HG03139 (cell line): ENCODE data around the gene FAM163B.

Source experiments
- ATAC-seq: cut with Tn5 transposase; IDR thresholded peaks from one replicate; pipeline ENCODE4 v1.9.1; 2021; ENCODE audit not compliant: unreplicated experiment

Gene FAM163B

DNA sequence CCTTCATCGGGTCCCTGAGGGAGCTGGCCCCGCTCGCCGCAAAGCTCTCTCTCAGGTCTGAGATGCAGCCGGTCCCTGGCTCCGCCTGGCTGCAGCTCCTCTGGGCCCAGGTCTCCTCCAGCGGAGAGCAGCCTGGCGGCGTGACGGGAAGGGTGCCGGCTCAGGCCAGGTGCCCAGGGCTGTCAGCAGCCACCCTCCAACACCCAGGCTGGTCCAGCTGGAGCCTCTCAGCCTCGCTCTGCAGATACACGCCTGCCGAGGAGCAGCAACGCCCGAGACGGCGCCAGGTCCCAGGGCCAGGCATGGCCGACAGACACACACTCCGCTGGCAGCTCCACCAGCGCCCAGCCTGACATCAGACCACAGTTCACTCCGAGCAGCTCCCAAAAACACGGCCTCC, 25.6 kb downstream of the FAM163B start:
- no peak for ATAC-seq

DNA sequence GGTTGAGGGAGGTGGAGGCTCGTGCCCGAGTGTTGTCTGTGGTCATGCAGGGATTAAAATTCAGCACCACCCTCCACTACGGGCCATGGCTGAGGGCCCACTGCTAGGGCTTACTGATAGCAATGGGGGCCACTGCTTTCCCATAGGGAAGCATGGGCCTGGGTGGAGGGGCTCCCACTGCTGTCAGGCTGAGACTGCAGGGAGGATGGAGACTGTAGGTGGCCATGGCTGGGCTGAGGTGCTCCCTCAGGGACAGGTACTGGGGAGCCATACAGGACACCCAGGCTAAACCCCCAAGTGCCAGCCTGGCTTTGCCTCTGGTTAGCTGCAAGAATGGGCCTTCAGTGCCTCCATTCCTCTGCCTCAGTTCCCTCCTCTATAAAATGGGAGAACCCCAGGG, 26.1 kb downstream of the FAM163B start:
- ATAC-seq = no peak

DNA sequence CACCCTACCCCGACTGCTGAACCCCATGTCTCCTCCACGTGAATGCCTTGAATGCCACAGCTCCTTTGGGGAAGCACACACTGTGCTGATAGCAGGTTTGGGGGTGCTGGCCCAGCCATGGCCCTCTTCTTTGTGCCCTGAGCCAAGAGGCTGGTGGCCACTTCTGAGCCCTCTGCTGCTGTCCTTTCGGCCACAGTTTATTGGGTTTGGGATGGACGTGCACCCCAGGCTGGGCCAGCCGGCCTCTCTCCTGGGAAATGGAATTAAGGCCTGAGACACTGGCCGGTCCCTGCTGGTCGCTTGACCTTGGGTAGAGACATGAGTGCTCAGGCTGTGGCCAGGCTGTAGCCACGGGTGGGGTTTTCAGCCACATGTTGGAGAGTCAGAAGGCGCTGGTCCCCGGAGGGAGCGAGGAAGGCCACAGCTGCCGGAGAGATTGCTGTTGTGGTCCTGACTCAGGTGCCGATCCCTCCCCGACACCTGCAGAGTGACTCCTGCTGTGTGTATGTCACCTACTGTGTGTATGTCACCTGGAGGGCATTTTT, 26.6 kb downstream of the FAM163B start:
- ATAC-seq = no peak

DNA sequence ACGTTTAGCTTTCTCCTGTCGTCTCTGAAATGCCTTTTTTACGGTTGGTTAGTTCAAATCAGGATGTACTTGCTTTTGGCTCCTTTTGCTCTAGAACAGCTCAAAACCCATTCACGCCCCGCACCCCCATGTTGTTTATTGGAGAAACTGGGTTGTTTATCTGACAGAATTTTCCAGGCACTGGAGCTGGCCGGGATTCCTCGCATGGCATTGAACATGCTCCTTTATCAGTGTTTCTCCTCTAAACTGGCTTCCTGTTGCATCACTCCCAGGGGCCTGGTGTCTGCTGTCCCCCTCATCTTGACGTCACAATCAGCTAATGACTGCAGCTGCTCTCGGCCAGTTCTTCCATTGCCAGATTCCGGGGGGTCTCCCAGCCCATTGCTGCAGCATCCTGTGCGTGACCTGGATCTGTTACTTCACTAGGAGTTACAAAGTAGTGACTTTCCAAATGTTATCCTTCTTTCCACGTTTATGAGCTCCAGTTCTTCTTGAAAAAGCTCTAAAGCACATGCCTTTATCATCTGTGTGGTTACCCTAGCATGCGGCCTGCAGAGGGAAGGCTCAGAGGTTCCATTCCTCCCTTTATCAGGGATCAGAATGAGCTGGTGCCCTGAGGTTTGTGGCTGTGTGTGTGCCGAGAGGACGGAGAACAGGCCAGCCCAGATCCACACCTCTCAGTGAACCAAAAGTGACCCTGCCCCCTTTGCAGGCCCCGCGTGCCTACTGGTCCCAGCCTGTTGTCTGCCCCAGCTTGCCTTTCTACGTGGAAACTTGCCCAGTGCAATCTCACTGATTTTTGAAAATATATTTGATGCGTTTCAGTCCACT, 27.5 kb downstream of the FAM163B start:
- no peak for ATAC-seq

DNA sequence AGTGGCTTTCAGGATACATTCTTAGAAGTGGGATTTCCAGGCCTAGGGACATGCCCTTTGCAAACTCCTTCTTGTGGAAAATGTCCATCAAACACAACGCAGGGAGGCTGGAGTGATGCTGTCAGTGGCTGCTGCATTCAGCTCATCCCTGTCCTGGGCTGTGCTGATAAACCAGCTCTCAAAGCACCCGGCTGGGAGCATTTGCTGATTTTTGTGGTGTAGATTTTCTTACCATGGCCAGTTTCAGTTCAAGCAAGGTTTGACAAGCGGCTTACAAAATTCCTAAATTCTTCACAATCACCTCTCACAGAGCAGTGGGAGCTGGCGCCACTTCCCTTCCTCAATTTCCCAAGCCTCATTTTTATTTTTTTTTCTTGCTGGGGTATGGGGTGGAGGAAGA, 28.2 kb downstream of the FAM163B start:
- ATAC-seq = no peak

DNA sequence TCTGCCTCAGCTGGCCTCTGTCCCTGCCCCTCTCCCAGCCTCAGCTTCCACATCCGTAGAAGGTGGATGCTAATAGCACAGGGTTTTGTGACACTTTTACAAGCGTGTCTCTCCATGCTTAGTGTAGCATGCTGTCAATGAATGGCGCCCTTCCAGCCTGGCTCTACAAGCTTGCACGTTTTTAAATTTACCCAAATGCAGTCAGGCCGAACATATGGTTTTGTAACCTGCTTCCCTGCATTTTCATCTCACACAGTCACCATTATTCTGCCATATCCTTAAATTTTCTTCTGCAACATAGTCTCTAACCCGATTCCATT, 28.8 kb downstream of the FAM163B start:
- ATAC-seq = no peak

DNA sequence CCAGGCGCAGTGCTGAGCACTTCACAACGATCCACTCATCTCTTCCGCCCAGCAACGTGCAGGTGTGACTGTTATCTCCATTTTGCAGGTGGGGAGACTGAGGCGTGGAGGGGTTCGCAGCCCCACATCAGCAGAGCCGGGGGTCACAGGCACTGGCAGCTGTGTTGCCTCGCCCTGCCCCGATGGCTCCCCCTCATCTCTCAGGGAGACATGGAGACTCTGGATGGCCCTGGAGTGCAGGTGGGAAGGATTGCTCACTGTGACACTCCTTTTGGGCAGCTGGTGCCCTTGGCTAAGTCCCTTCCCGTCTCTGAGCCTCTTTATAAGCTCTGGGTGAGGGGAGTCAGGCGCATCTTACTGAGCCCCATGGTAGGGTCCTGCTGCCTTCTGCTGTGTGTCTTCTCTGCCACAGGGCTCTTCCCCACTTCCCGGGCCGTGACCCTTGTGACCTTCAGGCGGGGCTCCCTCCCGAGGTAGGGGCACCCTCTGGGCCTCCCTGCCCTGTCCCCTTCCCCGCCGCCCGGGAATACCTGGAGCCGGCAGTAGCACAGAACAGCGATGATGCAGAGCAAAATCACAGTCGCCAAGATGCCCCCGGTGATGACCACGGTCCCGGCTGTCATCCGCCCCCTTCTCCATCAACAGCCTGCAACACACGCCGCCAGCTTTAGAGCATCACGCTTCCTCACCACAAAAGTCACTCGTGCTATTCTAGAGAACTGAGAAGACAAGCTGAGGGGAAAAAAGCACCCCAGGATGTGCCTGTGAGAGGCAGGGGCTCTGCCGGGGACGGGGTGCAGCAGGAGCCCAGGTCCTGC, 29.4 kb downstream of the FAM163B start:
- no peak for ATAC-seq

DNA sequence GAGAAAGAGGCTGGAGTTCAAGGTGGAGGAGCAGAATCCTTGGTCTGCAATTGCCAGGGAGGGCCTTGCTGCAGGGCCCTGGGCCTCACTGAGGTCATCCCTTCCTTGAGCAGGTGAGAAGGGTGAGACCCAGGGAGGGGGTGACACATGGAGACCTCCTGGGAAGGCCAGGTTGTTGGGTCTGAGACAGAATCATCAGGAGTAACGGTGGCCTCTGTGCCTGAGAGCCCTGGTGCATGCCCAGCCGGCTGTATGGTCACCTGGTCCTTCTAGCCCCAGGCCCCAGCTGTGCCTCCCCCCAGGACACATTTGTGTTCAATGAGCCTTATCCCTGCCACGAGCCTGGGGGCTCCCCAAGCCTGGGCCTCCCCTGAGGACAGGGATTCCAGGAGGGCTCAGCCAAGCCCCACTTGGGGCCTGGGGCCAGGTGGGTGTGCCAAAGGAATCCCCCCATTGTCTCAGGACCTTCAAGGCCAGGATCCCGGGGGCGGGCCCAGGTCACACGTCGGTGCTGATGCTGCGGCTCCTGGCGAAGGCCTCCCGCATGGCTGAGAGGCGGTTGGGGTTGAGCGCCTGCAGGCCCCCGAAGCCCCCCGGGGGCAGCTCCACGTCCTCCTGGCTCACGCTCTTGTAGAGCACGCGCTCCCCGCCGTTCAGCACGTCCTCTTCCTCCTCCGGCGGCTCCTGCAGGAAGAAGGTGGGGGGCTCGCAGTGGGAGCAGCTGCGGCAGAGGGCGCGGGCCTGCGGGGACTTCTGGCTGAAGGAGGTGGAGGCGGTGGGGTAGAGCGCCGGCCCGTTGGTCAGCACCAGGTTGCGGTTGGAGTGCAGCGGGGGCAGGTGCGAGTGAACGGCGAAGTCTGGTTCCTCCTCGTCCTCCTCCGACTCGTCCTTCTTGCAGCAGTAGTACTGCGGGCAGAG, 30.4 kb downstream of the FAM163B start:
- no peak for ATAC-seq

DNA sequence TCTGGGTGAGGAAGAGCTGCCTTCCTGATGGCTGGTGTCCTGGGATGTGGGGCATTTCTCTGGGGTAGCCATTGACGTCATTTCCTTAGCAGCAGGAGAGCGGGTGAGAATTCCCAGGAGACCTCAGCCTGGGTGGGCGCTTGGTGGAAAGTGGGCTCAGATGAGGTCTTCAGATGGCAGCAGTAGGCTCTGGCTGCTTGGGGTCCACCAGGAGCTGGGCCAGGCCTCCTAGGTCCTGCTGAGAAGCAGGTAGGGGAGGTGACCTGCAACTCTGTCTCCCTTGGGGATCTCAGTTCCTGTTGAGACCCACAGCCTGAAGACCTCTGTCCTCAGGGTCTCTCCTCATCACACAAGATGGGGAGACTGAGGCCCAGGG, 31.5 kb downstream of the FAM163B start:
- ATAC-seq = no peak

DNA sequence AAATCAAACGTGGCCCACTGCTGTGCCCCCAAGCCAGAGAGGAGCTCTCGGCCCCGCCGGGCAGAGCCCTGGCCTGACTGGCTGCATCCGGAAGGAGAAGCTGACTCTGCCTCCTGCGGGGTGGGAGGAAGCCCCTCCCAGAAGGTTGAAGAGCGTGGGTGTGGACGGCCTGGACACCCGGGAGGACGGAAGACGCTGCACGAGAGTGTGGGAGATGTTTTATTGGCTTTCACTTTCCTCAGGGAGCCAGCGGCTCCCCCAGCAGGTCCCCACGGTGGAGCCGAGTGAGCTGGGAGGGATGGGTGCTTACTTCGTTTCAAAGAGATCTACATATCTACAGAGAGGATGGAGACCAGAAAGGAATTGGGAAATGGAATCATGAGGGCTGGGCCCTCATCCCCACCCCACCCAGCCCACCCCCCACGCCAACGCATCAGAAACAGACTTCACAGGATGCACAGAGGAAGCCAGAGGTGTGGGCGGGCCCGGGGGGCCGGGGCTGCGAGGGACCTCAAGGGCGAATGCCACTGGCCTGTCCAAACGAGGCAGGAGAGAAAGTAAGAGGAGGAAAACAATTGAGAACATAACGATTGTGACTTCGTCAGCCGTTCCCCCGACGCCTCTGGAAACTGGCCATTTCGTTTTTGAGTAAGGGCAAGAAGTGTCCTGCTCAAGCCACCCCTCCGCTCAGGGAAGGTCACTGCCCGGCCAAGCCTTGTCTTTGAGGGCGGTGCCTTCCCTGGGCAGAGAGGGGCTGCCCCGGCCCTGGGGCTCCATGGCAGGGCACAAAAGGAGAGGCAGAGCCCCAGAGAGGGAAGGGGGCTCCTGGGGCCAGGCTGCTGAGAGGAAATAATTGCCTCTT, 32.1 kb downstream of the FAM163B start:
- no peak for ATAC-seq

DNA sequence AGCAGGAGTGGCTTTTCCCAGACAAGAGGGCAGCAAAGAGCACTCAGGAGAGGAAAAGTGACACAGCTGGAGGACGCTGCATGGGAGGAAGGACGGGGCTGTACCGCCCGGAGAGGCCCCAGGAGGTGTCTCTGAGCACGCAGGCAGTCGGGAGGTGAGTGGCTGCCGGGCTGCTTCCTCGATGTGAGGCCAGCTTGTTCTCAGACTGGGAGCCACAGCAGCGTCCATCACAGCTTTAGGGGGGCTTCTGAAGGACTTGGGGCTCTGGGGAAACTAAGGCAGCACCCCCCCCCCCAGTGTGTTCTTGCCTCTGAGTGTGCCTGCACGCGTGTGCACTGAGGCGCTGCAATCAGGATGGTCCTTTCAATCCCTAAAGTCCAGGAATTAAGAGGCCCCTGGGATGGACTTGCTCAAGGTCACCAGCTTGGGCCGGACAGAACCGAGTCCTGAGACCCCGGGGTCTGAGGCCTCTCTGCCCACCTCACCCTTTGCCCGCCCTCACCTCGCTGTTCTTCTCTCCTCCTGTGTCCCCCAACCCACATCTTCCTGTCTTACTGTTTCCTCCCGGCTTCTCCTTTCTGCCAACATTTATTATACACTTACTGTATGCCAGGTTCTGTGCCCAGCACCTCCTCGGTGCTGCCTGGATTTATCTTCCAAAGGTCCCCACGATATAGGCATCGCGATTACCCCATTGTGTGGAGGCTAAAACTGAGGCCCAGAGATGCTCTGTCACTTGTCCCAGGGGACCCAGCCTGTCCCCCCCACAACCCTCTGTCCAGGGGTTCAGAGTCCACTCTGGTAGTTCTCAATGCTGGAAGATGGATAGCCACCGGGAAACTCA, 32.9 kb downstream of the FAM163B start:
- no peak for ATAC-seq

DNA sequence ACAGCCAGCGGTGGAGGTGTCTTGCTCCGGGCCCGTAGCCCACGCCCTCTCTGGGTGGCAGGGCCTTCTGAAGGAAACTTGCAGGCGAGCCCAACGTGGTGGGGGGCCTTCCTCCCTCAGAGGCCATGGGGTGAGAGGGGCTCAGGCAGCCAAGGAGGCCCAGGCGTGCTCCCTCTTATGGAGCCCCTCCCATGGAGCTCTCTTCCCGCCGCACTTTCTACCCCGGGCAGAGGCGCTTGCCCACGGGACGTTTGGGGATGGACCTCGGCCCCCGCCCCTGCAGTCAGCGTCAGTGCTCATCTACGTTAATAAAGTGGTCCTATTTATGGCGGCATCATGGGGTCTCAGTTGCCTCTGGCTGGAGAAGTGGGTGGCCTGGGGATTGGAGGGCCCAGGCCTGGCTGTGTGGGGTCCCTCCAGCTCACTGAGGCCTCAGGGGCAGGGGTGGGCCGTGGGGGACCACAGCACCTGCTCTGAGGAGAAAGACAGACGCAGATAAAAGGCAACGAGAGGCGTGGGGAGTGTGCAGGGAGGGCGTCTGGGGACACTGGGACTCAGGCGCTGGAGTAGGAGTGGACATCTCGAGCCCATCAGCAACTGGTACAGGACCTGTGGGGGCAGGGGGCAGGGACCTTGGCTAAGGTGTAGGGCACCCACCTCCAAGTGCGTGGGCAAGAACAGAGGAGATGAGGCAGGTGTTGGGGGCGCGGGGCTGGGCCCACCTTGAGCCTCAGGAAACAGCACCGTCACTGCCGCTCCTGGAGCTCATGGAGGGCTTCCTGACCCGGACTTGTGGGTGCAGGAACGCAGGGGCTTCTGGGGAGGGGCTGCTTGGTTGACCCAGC, 33.8 kb downstream of the FAM163B start:
- no peak for ATAC-seq

DNA sequence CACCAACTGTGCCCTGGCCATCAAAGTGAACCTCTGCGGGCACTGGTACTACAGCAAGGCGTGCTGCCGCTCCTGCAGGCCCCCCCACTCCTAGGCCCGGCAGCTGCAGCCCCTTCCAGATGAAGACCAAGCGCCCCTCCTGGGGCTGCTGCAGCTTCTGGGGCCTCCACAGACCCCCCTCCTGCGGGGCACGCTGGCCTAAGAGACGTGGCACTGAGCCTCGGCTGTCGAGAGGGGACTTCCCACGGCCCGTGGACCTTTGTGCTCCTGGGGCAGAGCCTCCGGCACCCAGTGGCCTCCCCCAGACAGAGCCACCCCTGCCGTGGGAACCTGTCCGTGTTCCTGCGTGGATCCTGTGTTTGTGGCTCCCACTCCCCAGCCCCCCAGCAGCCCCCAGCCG, 34.4 kb downstream of the FAM163B start:
- no peak for ATAC-seq

DNA sequence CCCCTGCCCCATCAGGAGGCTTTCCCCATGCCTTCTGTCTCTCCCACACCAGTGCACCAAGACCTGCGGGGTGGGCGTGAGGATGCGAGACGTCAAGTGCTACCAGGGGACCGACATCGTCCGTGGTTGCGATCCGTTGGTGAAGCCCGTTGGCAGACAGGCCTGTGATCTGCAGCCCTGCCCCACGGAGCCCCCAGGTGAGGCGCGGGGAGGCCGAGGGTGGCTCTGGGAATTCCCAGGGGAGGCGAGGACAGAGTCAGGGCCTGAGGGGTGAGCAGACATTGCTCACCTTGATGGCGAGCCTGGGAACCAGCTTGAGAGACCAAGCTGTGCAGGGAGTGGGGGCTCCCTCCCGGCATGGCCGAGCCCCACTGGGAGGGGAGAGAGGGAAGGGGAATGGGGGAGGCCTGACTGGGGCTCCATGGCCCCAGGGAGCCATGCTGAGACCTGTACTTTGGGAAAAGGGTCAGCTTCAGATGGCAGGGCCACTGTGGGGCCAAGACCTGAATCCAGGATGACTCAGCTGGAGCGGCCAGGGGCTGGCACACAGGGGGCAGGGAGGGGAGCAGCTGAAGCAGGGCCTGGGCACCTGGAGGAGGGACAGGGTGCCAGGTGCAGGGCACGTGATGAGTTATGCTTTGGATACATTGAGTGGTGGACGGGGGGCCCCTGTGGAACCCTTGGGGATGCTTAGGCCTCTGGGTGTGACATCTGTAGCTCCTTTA, 35.2 kb downstream of the FAM163B start:
- ATAC-seq = no peak

DNA sequence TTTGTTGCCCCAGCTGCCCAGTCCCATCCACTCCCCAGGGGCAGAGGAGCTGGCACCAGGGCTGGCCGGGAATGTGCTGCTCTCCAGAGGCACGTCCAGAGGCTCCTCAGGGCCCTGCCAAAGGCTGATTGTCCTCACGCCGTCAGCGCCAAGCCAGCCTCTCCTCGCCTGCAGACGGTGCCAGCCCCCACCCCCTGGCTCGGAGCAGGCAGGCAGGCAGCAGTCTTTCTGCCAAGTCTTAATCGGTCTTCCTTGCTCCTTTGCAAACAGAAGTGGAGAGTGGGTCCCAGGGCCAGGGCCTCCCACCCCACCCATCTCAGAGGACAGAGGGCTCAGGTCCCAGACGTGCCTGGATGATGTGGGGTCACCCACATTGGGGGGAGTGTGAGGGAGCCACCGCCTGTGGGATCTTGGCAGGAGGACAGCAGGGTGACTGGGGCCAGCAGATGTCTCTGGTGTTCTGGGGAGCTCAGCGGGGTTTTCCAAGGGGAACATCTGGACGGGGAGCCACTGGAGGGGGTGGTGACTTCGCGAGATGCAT, 36.3 kb downstream of the FAM163B start:
- ATAC-seq = no peak

DNA sequence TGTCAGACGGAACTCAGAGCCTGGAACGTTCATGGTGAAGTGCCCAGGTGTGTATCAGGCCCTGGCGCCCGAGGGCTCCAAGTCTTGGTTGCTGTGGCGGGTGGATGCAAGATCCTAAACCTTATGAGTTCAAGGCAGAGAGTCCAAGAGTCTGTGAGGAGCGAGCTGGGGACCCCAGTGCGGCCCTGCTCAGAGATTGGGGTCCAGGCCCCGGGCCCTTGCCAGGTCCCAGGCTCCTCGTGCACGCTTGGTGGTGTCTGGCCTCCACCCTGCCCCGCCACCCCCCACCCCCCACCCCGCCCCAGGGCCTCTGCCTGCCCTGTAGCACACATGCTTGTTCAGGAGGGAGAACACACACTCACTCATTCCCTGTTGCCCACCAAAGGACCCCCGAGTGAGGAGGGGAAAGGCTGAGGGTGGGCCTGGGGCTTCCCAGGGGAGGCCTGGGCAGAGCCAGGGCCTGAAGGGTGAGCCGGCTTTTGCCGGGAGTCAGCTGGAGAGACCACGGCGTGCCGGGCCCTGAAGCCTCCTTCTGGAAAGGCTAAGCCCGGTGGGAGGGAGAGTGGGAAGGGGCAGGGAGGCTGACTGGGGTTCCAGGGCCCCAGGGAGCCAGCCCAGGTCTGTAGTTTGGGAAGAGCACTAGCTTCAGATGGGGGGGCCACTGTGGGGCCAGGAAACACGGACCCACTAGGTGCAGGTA, 37.1 kb downstream of the FAM163B start:
- no peak for ATAC-seq

DNA sequence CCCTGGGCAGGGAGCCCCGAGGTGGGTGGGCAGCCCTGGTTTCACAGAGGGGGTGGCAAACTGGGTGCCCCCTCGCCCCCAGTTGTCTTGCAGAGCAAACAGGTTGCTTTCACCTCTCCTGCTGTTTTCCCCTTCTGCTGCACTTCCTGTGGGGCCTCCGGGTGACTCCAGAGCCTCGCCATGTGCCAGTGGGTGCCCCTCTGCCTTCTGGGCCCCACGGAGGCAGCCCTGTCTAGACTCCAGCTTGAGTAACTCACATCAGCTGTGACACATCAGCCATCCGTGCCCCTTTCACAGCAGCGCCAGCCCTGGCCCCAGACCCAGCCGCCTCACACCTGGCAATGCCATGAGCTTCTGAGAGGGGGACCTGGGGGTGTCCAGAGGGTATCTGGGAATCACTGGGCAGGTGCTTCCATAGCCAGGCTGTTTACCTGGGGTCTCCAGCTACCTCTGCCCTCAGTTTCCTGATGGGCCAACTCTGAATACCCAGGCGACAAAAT, 37.7 kb downstream of the FAM163B start:
- ATAC-seq = no peak
